K562 (cell line): ENCODE results near the gene C1QTNF5. TPM values are rescaled to one million over a fixed set of nuclear protein-coding genes. Genes with fewer than 3 reads are reported as not detected.

Experiments used
- ARNT ChIP-seq, 2 experiments: fragments of 450-650 bp; IDR thresholded peaks; 2 replicates each; pipeline ENCODE4 v1.6.1; 2016; ENCODE audit warnings: mild to moderate bottlenecking in 1 of 2
- CBX3 ChIP-seq, 2 experiments: IDR thresholded peaks; 1 replicate in 1 of 2; 2 replicates in 1 of 2; pipeline ENCODE4 v1.6.1; 2012; ENCODE audit warnings: inconsistent platforms in 2 of 2, low read length in 2 of 2, borderline replicate concordance in 1 of 2, control low read depth in 1 of 2
- CEBPG ChIP-seq, 3 experiments: fragments of 200-800 bp in 1 of 3; sonication (Bioruptor generic) in 1 of 3; sonication (generic) in 1 of 3; formaldehyde crosslinking in 1 of 3; IDR thresholded peaks in 2 of 3; conservative IDR thresholded peaks in 1 of 3; 2 replicates each; pipeline versions ENCODE4 v1.6.1 to v1.8.0; 2016 to 2022; ENCODE audit warnings: missing compliant biosample characterization in 2 of 3, missing genetic modification characterization in 2 of 3, mild to moderate bottlenecking in 1 of 3, missing genetic modification reagents in 1 of 3
- DACH1 ChIP-seq: fragments of 450-650 bp; IDR thresholded peaks from 2 replicates; pipeline ENCODE4 v1.6.1; 2018; ENCODE audit not compliant: partially characterized antibody
- ETV1 ChIP-seq: fragments of 450-650 bp; conservative IDR thresholded peaks from 2 replicates; pipeline ENCODE4 v1.6.1; 2016; ENCODE audit warnings: missing genetic modification characterization, control low read depth, low read depth, missing compliant biosample characterization
- HMGN3 ChIP-seq: IDR thresholded peaks from 2 replicates; pipeline ENCODE4 v1.6.1; 2011; ENCODE audit warnings: borderline replicate concordance, low read depth, mild to moderate bottlenecking, mixed read lengths, low read length; ENCODE audit not compliant: insufficient read length; ENCODE audit errors: extremely low read depth
- LCOR ChIP-seq: sonication (generic); formaldehyde crosslinking; IDR thresholded peaks from 2 replicates; pipeline ENCODE4 v1.8.0; 2022; ENCODE audit warnings: mild to moderate bottlenecking, missing genetic modification reagents
- MXD1 ChIP-seq: fragments of 250-450 bp; sonication (Bioruptor Pico); IDR thresholded peaks from 2 replicates; pipeline ENCODE4 v1.8.0; 2021; ENCODE audit warnings: borderline replicate concordance, mild to moderate bottlenecking, moderate library complexity; ENCODE audit not compliant: poor library complexity, severe bottlenecking
- MXI1 ChIP-seq: IDR thresholded peaks from 2 replicates; pipeline ENCODE4 v1.6.1; 2011; ENCODE audit warnings: low read depth, mild to moderate bottlenecking, improper control_type of control experiment, low read length
- POLR2B ChIP-seq: fragments of 450-650 bp; IDR thresholded peaks from 2 replicates; pipeline ENCODE4 v1.6.1; 2018; ENCODE audit warnings: low read depth; ENCODE audit not compliant: partially characterized antibody
- TCF15 ChIP-seq: fragments of 250-450 bp; sonication (Bioruptor Pico); IDR thresholded peaks from 2 replicates; pipeline ENCODE4 v1.8.0; 2022; ENCODE audit warnings: moderate library complexity, mild to moderate bottlenecking, inconsistent platforms
- TCF7L2 ChIP-seq: fragments of 150-350 bp; IDR thresholded peaks from 2 replicates; pipeline ENCODE4 v1.6.1; 2016; ENCODE audit warnings: low read depth, mild to moderate bottlenecking, low read length, moderate library complexity
- TEAD4 ChIP-seq, 2 experiments: sonication (generic) in 1 of 2; formaldehyde crosslinking in 1 of 2; IDR thresholded peaks; 2 replicates each; pipeline versions ENCODE4 v1.6.1 to v1.8.0; 2012 to 2022; ENCODE audit warnings: borderline replicate concordance in 1 of 2, inconsistent platforms in 1 of 2, low read length in 1 of 2, mild to moderate bottlenecking in 1 of 2, missing genetic modification reagents in 1 of 2
- TRIM24 ChIP-seq, 2 experiments: fragments of 450-650 bp; IDR thresholded peaks; 2 replicates each; pipeline ENCODE4 v1.6.1; 2016
- XRCC4 ChIP-seq: IDR thresholded peaks from one replicate; pipeline ENCODE4 v1.6.1; 2011; ENCODE audit not compliant: insufficient read depth, insufficient read length; ENCODE audit errors: extremely low read depth
- ZBTB49 ChIP-seq: sonication (generic); formaldehyde crosslinking; IDR thresholded peaks from 2 replicates; pipeline ENCODE4 v1.8.0; 2022; ENCODE audit warnings: missing genetic modification reagents, mild to moderate bottlenecking, borderline replicate concordance
- ZNF518B ChIP-seq: fragments of 250-450 bp; sonication (Bioruptor Pico); IDR thresholded peaks from 2 replicates; pipeline ENCODE4 v1.5.0; 2021; ENCODE audit warnings: mild to moderate bottlenecking, moderate library complexity
- ZNF586 ChIP-seq: fragments of 450-650 bp; formaldehyde crosslinking; conservative IDR thresholded peaks from 2 replicates; pipeline ENCODE4 v1.4.0; 2020; ENCODE audit warnings: mild to moderate bottlenecking, moderate library complexity
- polyA plus RNA-seq, 8 experiments: library from polyadenylated mRNA; depleted of rRNA in 4 of 8; stranded (reverse) in 5 of 8; unstranded in 3 of 8; fragments of >200 nt; fragmentation: Nextera tagmentation in 2 of 8; fragmentation: Illumina TruSeq in 1 of 8; extraction: Ambion mirVana in 2 of 8; extraction: Trizol in 1 of 8; gene quantifications; 2 replicates each; pipeline versions ENCODE4 v1.2.1 to v1.2.3, GENCODE V29; 2011 to 2014; ENCODE audit warnings: inconsistent platforms in 1 of 8, missing spikeins in 1 of 8
- total RNA-seq, 7 experiments: library from RNA; depleted of rRNA in 6 of 7; stranded (reverse); fragments of >200 nt in 6 of 7; fragmentation: Illumina TruSeq in 2 of 7; extraction: Trizol in 2 of 7; gene quantifications; 2 replicates each; pipeline versions ENCODE4 v1.2.1 to v1.2.3, GENCODE V29; 2011 to 2021; ENCODE audit warnings: low replicate concordance in 1 of 7

The C1QTNF5 gene
- total and polyA plus RNA-seq, 9 of the 15 experiments (the other 6 are each of a cell fraction or from before 2014, with no cell fraction given): 0.07 to 0.76 (median 0.24) TPM; not detected in 1

- TF ChIP-seq TEAD4 (IDR thresholded peaks at IDR 0.05; ENCODE audit: low read length) (peak; percentile 41), TEAD4 (CRISPR knock-in tag; IDR thresholded peaks at IDR 0.05; ENCODE audit: borderline replicate concordance) (no peak), ZNF586 (CRISPR knock-in tag) (no peak), ZBTB49 (CRISPR knock-in tag) (0 out of 2 replicates have a peak, but pooled peaks have one; percentile 23), TCF15 (no peak), ZNF518B (no peak), MXI1 (peak; percentile 99), ETV1 (tag) (peak; percentile 77), HMGN3 (peak; percentile 84), MXD1 (CRISPR knock-in tag) (peak; percentile 97), ARNT (IDR thresholded peaks at IDR 0.05) (no peak), CBX3 (IDR thresholded peaks at IDR 0.05; ENCODE audit: borderline replicate concordance in 1 of 2, low read length in 2 of 2) (no peak; a peak in 2 of 3 replicates), CEBPG (CRISPR knock-in tag; IDR thresholded peaks at IDR 0.05) (no peak), CEBPG (tag; conservative IDR thresholded peaks at IDR 0.05 in 1 of 2, IDR thresholded peaks at IDR 0.05 in 1 of 2) (no peak), DACH1 (peak; percentile 64), XRCC4 (no peak), POLR2B (no peak), LCOR (CRISPR knock-in tag) (peak; percentile 45; the same call in 1 of the 2 replicates), TCF7L2 (0 out of 2 replicates have a peak, but pooled peaks have one; percentile 15), TRIM24 (IDR thresholded peaks at IDR 0.05) (0 out of 4 replicates have a peak, but pooled peaks of 1 of the 2 experiments have one; percentile 16)
Measured at GRCh38 chr11:119381181-119381988, 40.7 kb upstream of the C1QTNF5 start, which contains the start of gene USP2 (continued).
